HG03378 (cell line): ENCODE data around the gene LAMTOR4.
A peak's percentile ranks its signal among the peaks of the same experiment; 100 is the strongest.

Experiments used
- ATAC-seq: cut with Tn5 transposase; IDR thresholded peaks from one replicate; pipeline ENCODE4 v1.9.1; 2021; ENCODE audit warnings: mild to moderate bottlenecking, moderate library complexity; ENCODE audit not compliant: unreplicated experiment

LAMTOR4 gene

DNA sequence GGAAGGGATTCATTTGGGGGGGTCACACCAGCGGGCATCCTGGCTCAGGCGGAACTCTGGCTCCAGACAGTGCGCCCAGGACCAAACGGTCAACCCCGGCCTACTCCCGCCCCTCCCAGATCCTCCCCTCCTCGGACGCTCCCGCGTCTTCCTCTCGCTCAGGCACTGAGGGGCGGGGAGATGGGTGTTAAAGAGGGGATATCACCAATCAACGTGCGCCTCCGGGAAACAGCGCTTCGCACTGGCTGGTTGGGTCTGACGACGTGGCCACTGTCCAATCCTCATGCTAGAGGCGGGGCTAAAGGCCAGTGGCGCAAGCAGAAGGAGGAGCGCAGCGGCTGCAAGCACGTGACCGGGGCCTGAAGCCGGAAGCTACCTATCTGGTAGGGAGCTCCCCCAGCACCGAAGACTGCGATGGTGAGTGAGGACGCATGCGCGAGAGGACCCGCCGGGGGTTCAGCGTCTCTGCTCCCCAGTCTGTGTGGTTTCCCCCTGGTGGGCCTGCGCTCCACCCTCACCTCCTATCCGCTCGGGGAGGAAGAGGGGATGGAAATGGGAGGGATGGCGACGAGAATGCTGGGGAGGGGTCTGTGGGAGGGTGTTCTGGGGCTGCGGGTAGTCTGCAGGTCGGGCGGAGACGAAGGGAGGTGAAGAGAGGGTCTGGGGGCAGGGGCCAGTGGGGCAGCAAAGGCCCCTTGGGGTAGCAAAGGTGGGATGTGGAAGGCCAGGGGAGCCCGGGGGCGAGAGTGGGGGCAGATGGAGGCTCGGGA lies at the start of gene LAMTOR4:
Gene LAMTOR4 (plus strand): TSS at position 360 of the 770 bp plus-strand sequence. CDS start 55 bp downstream, at position 415.
- peak; percentile 98 for ATAC-seq

DNA sequence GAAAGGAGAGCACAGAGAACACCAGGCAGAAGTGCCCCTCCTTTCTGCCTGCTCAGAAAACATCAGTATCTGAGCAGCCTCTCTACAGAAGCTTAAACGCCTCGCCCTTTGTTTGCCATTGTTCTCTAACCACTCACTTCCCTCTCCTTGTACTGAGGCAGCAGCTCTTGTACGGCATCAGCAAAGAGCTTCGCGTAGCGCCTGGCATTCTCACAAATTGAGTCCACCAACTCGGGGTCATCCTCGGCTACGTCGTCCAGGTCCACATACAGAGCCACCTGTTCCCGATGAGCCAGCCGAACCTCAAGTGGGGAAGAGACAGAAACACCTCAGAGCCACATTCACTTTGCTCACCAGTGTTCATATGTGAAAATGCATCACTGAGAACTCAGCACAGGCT lies 49.3 kb upstream of the LAMTOR4 start:
- no peak for ATAC-seq

DNA sequence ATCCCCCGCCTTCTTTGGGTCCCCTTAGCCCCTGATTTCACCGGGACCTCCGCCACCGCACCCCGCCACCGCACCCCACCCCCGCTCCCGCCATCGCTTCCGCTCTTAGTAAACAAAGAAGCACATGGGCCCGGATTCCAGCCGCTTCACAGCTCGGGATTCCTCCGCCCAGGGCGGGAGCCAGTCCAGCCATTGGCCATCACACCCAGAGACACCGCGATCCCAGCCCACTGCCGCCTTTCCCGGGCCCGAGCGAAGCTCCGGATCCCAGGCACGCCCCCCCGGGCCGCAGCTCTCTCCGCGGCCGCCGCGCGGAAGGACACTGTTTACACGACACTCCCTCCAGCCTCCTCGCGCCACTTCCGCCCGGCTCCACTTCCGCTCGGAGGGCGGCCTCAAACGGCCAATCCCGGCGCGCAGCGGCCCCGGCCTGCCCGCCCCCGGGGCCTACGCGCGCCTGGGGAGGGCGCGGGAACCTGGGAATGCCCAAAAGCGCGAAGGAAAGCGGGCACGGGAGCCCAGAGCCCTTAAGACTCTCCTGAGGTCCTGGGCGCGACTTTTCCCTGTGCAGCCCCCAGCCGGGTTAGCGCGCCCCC lies 48.2 kb upstream of the LAMTOR4 start:
- peak; percentile 61 for ATAC-seq

DNA sequence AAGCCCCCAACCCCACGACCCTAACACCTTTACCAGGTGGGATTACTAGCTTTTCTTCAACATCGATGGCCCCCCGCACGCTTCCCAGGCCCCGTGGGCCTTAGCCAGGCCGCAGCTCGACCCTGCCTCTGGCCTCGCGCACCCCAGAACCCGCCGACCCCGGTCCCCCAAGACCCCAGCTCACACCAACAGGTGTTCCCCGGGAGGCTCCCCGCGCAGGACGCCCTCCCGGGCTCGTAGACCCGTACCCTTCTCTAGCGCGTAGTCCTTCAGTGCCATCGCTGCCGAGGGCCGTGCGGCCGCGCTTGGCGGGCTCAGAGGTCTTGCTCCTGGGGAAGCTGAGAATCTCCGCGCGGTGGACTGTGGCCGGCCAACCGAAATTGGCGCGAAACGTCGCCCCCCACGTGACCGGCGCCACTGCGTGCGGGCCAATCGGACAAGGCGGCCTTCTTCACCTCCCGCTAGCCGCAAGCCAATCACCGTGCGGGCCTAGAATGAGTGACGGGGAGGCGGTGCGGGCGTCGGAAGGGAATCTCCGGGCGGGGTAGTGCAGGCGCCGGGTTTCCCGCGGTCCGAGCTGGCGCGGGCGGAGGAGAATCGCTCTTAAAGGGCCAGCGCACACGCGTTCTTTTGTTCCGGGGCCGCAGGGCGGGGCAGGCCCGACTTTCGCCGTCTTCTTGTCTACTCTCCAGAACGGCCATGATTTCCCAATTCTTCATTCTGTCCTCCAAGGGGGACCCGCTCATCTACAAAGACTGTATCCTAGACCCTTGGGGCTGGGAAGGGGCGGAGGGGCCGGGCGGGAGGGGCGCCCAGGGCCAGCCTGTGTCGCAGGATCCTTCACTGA lies 47.5 kb upstream of the LAMTOR4 start, which contains the start of the genes AP4M1 and MCM7:
Gene AP4M1 (plus strand): TSS at position 628 of the 847 bp plus-strand sequence. CDS start 72 bp downstream, at position 700.
Gene MCM7 (minus strand): TSS at position 382 of the 847 bp plus-strand sequence. CDS start 103 bp downstream, at position 279.
- peak; percentile 58 for ATAC-seq

DNA sequence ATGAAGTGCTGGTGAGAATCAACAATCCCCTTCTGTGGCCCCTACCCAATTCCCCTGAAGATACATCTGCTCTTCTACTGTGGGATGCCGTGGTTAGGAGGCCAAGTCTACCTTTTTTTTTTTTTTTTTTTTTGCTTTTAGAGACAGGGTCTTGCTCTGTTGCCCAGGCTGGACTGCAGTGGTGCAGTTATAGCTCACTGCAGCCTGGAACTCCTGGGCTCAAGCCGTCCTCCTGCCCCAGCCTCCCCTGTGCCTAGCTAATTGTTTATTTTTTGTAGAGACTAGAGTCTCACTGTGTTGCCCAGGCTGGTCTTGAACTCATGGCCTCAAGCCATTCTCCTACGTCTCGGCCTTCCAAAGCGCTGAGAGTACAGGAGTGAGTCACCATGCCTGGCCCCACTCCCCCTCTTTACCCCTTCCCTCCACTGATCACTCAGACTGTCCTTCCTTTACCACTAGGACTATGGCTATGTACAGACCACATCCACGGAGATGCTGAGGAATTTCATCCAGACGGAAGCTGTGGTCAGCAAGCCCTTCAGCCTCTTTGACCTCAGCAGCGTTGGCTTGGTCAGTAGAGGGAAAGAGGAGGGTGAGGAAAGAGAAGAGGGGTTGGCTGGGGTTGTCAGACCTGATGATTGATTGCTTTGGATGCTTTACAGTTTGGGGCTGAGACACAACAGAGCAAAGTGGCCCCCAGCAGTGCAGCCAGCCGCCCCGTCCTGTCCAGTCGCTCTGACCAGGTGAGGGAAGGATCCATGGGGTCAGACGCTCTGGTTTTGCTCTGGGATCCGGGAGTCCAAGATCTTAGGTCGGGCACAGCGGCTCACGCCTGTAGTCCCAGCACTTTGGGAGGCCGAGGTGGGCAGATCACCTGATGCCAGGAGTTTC lies 45.5 kb upstream of the LAMTOR4 start:
- no peak for ATAC-seq

DNA sequence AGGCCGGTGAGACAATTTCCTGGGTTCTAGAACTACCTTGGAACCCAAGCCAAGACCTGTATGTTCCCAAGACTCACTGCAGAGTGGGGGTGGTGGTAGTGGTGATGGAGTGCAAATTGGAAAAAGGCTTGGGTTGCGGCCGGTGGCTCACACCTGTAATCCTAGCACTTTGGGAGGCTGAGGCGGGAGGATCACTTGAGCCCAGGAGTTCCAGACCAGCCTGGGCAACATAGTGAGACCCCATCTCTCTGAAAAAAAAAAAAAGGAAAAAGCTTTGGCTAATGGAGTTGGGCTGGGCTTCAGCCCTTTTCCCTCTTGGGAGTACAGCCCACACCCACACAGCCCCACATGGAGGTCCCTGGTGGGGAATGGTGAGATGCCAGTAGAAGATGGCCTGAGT lies 43.2 kb upstream of the LAMTOR4 start:
- ATAC-seq = no peak

DNA sequence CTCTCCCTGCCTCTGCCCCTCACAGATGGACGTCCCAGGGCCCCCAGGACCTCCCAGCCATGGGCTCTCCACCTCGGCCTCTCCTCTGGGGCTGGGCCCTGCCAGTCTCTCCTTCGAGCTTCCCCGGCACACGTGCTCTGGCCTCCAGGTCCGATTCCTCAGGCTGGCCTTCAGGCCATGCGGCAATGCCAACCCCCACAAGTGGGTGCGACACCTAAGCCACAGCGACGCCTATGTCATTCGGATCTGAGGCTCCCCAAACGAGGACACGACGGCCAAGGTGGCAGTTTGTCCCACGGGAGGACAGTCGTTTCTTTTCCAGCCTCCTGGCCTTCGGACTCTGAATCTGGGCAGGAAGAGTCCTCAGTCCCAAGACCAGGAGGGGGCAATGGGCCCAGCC lies 42.1 kb upstream of the LAMTOR4 start:
- no peak for ATAC-seq

DNA sequence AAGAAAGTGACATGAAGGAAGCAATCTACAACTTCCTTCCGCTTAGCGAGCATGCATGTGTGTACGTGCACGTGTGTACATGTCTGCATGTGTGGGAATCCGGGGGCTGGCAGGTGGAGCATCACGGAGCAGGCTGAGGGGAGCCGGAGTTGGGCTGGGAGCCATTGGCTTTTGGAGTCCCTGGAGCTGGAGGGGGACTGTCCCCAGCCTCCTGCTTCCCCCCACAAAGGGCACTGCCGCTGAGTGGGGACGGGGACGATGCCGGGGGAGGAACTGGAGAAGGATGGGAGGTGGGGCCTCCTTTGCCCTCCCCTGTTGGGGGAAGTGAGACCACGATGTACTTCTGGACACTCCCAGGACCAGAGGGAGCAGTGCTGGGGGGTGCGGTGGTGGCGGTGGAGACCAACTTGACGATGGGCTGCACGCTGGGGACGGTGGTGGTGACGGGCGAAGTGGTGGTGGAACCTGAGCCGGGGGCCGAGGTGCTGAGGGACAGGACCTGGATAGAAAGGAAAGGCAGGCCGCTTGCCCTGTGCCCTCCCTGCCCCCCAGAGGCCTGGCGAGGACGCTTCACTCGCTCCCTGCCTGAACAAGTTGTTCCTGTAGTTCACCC lies 41.5 kb upstream of the LAMTOR4 start:
- no peak for ATAC-seq

DNA sequence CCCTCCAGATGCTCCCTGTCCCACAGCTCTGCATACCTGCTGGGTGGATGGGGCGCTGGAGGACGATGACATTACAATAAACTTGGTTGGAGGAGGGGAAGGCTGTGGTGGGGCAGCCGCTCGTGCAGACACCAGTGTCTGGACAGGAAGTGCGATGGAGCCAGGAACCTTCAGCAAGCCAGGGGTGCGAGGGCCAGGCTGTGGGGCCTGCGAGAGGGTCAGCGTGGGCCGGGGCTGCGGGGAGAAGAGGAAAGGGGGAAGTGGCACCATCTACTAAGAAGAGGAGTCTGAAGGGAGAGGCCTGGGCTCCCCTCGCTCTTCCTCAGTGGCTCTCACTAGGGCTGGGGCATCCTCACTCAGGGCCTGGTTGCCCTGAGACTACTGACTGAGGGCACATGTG lies 40.8 kb upstream of the LAMTOR4 start:
- ATAC-seq = no peak

DNA sequence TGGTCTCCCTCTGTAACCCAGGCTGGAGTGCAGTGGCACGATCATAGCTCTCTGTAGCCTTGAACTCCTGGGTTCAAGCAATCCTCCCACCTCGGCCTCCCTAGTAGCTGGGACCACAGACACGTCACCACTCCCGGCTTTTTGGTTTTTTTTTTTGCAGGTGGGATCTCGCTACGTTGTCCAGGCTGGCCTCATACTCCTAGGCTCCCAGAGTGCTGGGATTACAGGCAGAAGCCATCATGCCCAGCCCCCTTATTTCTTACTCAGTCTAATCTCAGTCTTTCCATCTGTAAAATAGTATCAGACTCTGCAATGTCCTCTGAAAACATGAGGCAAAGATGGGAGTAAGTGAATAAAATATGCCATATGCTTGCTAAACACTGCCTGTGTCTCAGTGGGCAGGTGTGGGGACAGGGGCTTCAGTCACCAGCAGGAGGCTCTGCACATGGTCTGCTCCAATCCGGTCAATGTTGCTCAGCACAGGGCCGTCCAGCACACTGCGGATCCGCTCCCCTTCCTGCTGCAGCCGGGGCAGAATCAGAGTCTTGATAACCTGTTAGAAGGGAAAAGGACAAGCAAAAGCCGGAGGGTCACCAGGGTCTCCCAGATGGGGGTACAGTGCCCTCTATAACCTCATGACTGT lies 39.1 kb upstream of the LAMTOR4 start:
- no peak for ATAC-seq

DNA sequence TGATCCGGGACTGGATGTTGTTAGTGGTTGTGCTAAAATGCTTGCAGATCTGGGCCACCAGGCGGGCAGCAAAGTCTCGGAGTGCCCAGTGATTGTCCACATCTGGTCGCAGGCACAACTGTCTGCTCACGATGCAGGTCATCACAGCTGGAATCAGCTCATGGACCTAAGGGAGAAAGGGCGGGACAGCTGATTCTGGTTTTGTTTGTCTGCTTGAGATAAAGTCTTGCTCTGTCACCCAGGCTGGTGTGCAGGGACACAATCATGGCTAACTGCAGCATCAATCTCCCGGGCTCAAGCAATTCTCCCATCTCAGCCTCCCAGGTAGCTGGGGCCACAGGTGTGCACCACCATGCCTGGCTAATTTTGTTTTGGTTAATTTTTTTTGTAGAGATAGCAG lies 37.6 kb upstream of the LAMTOR4 start:
- ATAC-seq = no peak

DNA sequence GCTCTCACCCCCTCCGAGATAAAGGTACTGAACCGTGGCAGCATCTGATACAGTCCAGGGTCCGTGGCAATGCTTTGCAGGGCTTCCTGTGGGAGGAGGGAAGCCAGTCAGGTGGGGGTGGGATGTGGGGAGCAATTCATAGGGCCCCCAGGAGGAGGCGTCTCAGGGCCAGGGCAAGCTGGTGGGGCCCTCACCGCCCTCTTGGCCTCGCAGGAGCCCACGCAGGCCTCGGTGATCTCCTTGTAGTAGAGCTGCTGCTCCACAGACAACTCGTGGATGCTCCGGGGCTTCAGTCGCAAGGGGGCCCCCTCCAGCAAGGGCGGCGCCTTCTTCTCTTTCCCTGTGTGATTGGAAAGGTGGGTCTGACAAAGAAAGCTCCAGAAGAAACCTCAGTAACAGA lies 36.8 kb upstream of the LAMTOR4 start:
- ATAC-seq = no peak

DNA sequence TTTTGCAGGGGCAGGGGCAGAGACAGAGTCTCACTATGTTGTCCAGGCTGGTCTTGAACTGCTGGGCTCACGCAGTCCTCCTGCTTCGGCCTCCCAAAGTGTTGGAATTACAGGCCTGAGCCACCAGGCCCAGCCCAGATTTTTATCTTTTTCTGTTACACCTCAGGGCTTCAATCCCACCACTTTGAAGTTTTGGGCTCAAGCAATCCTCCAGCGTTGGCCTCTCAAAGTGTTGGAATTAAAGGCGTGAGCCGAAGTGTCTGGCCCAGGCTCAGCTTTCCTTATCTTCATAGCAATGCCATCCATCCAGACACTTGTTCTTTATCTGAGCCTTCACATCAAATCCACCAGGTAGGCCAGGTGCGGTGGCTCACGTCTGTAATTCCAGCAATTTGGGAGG lies 33.7 kb upstream of the LAMTOR4 start:
- ATAC-seq = no peak

DNA sequence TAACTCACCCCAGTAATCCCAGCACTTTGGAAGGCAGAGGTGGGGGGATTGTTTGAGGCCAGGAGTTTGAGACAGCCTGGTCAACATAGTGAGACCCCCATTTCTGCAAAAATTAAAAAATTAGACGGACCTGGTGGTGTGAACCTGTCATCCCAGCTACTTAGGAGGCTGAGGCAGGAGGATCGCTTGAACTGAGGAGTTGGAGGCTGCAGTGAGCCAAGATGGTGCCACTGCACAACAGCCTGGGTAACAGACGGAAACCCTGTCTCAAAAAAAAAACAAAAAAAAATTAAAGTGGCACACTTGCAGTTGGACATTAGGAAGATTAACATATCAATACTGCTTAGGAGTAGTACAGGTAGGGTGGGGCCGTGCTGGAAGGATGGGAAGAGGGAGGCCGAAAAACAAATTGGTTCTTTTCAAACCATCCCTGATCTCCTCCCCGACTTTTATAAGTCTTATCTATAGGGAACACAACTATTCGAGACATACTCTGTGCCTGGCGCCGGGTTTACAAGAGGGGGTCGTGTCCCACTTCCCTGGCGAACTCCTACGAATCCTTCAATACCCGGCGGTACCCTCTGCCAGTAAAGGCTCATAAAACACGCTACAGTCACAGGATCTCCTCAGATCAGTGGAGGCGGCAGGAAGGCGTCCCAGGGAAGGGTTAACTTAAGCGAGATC lies 30.2 kb upstream of the LAMTOR4 start:
- ATAC-seq = no peak

DNA sequence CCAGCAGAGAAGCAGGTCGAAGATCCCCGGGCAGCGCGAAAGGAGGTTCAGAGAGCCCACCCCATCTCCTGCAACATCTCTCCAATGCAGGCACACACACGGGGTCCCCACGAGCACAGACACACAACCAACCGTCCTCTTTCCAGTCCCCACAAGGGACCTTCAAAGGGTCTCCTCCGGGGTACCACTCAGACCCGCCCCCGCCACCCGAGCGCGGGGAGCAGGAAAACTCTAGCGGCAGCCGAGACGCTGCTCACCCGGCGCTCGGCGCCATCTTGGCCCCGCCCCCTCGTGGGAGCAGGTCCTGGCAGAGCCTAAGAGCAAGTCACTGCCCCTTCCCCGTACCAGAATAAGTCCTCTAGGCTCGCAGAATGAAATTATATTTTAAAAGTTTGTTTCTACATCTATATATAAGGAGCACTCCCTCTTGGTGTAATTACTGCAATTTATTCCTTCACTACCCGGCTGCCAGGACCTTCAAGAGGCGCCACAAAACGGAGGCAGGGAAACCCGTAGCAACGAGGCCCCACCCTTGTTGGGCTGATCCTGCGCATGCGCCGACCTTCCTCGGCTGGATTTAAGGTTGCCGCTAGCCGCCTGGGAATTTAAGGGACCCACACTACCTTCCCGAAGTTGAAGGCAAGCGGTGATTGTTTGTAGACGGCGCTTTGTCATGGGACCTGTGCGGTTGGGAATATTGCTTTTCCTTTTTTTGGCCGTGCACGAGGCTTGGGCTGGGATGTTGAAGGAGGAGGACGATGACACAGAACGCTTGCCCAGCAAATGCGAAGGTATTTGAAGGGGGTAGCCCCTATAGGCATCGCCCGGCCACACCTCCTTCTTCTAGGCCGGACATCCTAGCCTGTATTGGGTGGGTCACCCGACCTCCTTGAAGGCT lies 29.4 kb upstream of the LAMTOR4 start, which contains the start of the genes CNPY4 and TAF6:
Gene CNPY4 (plus strand): TSS at position 563 of the 898 bp plus-strand sequence. CDS start 111 bp downstream, at position 674.
Gene TAF6 (minus strand): TSS at position 287 of the 898 bp plus-strand sequence. CDS start 5,149 bp downstream, outside the sequence.
- ATAC-seq = peak; percentile 71

DNA sequence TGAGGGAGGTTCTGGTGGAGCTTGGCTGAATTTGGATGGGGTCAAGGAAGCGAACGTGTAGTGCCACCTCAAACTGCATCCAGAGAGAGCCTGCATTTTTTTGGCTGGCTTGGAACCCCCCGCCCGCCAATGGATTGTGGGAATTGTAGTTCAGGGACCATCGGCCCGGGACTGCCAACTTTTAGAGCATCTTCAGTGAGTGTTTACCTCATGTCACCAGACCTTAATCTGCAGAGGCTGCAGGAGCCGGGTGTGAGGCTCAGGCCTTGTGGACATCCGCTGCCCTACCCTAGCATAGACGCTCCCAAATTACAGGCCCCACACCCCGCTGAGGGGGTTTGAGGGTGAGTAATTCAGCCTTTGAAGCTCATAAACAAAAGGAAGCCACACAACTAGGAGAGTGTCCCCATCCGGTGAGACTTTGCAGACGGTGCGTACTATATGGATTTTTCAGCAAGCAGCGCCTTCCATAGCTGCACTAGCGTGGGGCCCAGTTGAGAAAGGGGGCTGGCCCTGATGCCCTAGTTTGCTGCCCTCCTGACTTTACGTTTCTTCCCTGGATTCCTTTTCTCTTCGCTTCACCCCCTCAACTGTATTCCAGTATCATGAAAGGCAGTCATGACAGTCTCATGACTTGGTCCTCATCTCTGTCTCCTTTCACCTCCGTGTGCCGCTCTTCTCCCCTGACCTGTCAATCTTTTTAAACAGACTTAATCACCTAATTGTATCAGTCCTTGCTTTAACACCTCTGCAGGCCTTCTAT lies 28.6 kb upstream of the LAMTOR4 start:
- ATAC-seq = peak; percentile 33

DNA sequence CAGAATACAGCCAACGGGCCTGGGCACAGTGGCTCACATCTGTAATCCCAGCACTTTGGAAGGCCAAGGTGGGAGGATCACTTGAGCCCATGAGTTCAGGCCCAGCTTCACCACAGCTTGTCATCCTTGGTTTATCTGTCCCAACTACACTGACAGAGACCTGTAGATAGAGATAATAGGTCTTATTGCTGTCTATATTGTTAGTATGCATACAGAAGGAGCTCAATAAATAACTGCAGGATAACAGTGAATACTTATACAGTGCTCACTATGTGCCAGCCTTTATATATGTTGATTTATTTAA lies 28.0 kb upstream of the LAMTOR4 start:
- no peak for ATAC-seq
